Measurements from ENCODE around the gene ZNF805.

DNA sequence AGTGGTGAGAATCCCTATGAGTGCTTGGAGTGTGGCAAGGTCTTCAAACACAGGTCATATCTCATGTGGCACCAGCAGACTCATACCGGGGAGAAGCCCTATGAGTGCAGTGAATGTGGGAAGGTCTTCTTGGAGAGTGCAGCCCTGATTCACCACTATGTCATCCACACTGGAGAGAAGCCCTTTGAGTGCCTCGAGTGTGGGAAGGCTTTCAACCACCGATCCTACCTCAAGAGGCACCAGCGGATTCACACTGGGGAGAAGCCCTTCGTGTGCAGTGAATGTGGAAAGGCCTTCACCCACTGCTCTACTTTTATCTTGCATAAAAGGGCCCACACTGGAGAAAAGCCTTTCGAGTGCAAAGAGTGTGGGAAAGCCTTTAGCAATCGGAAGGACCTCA lies 28.3 kb upstream of the ZNF805 start:
- TF ChIP-seq, protein P1, sequence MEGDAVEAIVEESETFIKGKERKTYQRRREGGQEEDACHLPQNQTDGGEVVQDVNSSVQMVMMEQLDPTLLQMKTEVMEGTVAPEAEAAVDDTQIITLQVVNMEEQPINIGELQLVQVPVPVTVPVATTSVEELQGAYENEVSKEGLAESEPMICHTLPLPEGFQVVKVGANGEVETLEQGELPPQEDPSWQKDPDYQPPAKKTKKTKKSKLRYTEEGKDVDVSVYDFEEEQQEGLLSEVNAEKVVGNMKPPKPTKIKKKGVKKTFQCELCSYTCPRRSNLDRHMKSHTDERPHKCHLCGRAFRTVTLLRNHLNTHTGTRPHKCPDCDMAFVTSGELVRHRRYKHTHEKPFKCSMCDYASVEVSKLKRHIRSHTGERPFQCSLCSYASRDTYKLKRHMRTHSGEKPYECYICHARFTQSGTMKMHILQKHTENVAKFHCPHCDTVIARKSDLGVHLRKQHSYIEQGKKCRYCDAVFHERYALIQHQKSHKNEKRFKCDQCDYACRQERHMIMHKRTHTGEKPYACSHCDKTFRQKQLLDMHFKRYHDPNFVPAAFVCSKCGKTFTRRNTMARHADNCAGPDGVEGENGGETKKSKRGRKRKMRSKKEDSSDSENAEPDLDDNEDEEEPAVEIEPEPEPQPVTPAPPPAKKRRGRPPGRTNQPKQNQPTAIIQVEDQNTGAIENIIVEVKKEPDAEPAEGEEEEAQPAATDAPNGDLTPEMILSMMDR (IDR thresholded peaks at IDR 0.05), result no peak
- TF ChIP-seq SMC3 (IDR thresholded peaks at IDR 0.05; ENCODE audit: low read depth, low read length), result no peak
- TF ChIP-seq POLR2AphosphoS5 (IDR thresholded peaks at IDR 0.05; ENCODE audit: low read depth, low read length), result no peak
- no peak for TF ChIP-seq FOXJ3 (CRISPR knock-in tag; IDR thresholded peaks at IDR 0.05)
- no peak for TF ChIP-seq RAD21 (IDR thresholded peaks at IDR 0.05; ENCODE audit: low read length)
- no peak for TF ChIP-seq RXRA (IDR thresholded peaks at IDR 0.05; ENCODE audit: borderline replicate concordance, low read depth)
- TF ChIP-seq, protein P2, sequence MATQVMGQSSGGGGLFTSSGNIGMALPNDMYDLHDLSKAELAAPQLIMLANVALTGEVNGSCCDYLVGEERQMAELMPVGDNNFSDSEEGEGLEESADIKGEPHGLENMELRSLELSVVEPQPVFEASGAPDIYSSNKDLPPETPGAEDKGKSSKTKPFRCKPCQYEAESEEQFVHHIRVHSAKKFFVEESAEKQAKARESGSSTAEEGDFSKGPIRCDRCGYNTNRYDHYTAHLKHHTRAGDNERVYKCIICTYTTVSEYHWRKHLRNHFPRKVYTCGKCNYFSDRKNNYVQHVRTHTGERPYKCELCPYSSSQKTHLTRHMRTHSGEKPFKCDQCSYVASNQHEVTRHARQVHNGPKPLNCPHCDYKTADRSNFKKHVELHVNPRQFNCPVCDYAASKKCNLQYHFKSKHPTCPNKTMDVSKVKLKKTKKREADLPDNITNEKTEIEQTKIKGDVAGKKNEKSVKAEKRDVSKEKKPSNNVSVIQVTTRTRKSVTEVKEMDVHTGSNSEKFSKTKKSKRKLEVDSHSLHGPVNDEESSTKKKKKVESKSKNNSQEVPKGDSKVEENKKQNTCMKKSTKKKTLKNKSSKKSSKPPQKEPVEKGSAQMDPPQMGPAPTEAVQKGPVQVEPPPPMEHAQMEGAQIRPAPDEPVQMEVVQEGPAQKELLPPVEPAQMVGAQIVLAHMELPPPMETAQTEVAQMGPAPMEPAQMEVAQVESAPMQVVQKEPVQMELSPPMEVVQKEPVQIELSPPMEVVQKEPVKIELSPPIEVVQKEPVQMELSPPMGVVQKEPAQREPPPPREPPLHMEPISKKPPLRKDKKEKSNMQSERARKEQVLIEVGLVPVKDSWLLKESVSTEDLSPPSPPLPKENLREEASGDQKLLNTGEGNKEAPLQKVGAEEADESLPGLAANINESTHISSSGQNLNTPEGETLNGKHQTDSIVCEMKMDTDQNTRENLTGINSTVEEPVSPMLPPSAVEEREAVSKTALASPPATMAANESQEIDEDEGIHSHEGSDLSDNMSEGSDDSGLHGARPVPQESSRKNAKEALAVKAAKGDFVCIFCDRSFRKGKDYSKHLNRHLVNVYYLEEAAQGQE (IDR thresholded peaks at IDR 0.05; ENCODE audit: low read depth, low read length), result no peak
- TF ChIP-seq, protein P3, sequence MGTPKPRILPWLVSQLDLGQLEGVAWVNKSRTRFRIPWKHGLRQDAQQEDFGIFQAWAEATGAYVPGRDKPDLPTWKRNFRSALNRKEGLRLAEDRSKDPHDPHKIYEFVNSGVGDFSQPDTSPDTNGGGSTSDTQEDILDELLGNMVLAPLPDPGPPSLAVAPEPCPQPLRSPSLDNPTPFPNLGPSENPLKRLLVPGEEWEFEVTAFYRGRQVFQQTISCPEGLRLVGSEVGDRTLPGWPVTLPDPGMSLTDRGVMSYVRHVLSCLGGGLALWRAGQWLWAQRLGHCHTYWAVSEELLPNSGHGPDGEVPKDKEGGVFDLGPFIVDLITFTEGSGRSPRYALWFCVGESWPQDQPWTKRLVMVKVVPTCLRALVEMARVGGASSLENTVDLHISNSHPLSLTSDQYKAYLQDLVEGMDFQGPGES (IDR thresholded peaks at IDR 0.05; ENCODE audit: low read depth, low read length), result no peak
- no peak for TF ChIP-seq EP300 (IDR thresholded peaks at IDR 0.05; ENCODE audit: borderline replicate concordance in 1 of 2, low read depth in 1 of 2, low read length in 1 of 2)
- TF ChIP-seq SIN3A (IDR thresholded peaks at IDR 0.05; ENCODE audit: borderline replicate concordance, low read depth, low read length), result no peak
- no peak for TF ChIP-seq RFX5 (IDR thresholded peaks at IDR 0.05; ENCODE audit: low read length)
- no peak for TF ChIP-seq TAF1 (IDR thresholded peaks at IDR 0.05; ENCODE audit: borderline replicate concordance, low read depth, low read length)
- no peak for TF ChIP-seq ELF1 (IDR thresholded peaks at IDR 0.05)
- TF ChIP-seq CHD2 (IDR thresholded peaks at IDR 0.05; ENCODE audit: low read length, partially characterized antibody), result no peak
